Panc1 (cell line): ENCODE data around the gene UACA. TPM values are rescaled to one million over a fixed set of nuclear protein-coding genes. Genes with fewer than 3 reads are reported as not detected.

Source experiments
- ATAC-seq: fragments of 200-7000 bp; cut with Tn5 transposase; 2 replicates; pipeline ENCODE4 v1.9.1; 2020; ENCODE audit warnings: mild to moderate bottlenecking, moderate library complexity
- BruUV-seq: library from RNA; stranded (reverse); fragments of 400-500 nt; replicated peaks from 2 replicates; lab custom pipeline; 2021; lab: Mats Ljungman, UMichigan
- CTCF ChIA-PET: fragments of 300-600 bp; sonication (Branson Sonifier 250); formaldehyde crosslinking; loops from one replicate; lab custom pipeline; 2022; ENCODE audit warnings: antibody characterized with exemption; lab: Charles Lee
- POLR2A ChIA-PET: fragments of 300-600 bp; sonication (Branson Sonifier 250); formaldehyde crosslinking; loops from one replicate; lab custom pipeline; 2022; ENCODE audit warnings: antibody characterized with exemption; lab: Charles Lee
- DNase-seq: peaks from one replicate; pipeline ENCODE4 v3.0.0-alpha.2; 2010; ENCODE audit warnings: low read depth, low spot score
- H3K27ac ChIP-seq: 2 replicates; pipeline ENCODE4 v1.5.1; 2011; ENCODE audit warnings: mild to moderate bottlenecking, low read length, inconsistent platforms
- H3K27me3 ChIP-seq: fragments of 200-500 bp; sonication (Bioruptor generic); 2 replicates; pipeline ENCODE4 v1.6.0; 2014; ENCODE audit warnings: low read length, inconsistent platforms; ENCODE audit not compliant: control insufficient read depth, insufficient read depth
- H3K36me3 ChIP-seq: fragments of 200-500 bp; sonication (Bioruptor generic); 2 replicates; pipeline ENCODE4 v1.5.1; 2014; ENCODE audit warnings: inconsistent platforms, mild to moderate bottlenecking, low read length, moderate library complexity; ENCODE audit not compliant: control insufficient read depth, insufficient read depth
- H3K4me1 ChIP-seq: 2 replicates; pipeline ENCODE4 v1.5.1; 2011; ENCODE audit warnings: inconsistent platforms, mild to moderate bottlenecking, low read length, moderate library complexity; ENCODE audit not compliant: control insufficient read depth, insufficient read depth
- H3K4me3 ChIP-seq, 2 experiments: 2 replicates each; pipeline ENCODE4 v1.5.1; 2011 to 2012; ENCODE audit warnings: low read depth in 2 of 2, low read length in 2 of 2, mild to moderate bottlenecking in 2 of 2, inconsistent platforms in 1 of 2, moderate library complexity in 1 of 2
- H3K9me3 ChIP-seq: fragments of 200-500 bp; sonication (Bioruptor generic); 2 replicates; pipeline ENCODE4 v1.5.1; 2014; ENCODE audit warnings: low read depth, mild to moderate bottlenecking, inconsistent platforms, low read length, moderate library complexity; ENCODE audit not compliant: control insufficient read depth, insufficient read depth
- POLR2AphosphoS5 ChIP-seq: IDR thresholded peaks from 2 replicates; pipeline ENCODE4 v1.6.1; 2012; ENCODE audit warnings: mild to moderate bottlenecking, low read depth, low read length, moderate library complexity
- REST ChIP-seq, 2 experiments: IDR thresholded peaks; 2 replicates each; pipeline ENCODE4 v1.6.1; 2011 to 2012; ENCODE audit warnings: low read depth in 2 of 2, control low read depth in 1 of 2, low read length in 1 of 2, mild to moderate bottlenecking in 1 of 2, moderate library complexity in 1 of 2; ENCODE audit not compliant: insufficient read depth in 1 of 2
- SIN3A ChIP-seq: IDR thresholded peaks from 2 replicates; pipeline ENCODE4 v1.6.1; 2012; ENCODE audit warnings: low read depth, mild to moderate bottlenecking, low read length, moderate library complexity, borderline replicate concordance; ENCODE audit not compliant: insufficient read depth
- TCF7L2 ChIP-seq: IDR thresholded peaks from 2 replicates; pipeline ENCODE4 v1.6.1; 2011; ENCODE audit warnings: mild to moderate bottlenecking, low read depth, low read length, inconsistent platforms
- in situ Hi-C: cut with HindIII; loops from 2 replicates; pipeline ENCODE4 v1.10.0; 2016; ENCODE audit warnings: low sequenced_read_pairs, low pct_unique_long_range_greater_than_20kb
- intact Hi-C: fragments of 100-400 bp; cut with micrococcal nuclease; formaldehyde crosslinking; loops from one replicate; pipeline ENCODE4 v1.10.0; 2022; ENCODE audit not compliant: unreplicated experiment
- total RNA-seq: library from RNA; stranded (reverse); gene quantifications from one replicate; pipeline ENCODE4 v1.2.1, GENCODE V29; 2021; ENCODE audit not compliant: unreplicated experiment
- TF ChIP-seq, protein P1 (sequence below): fragments of 450-650 bp; IDR thresholded peaks from 2 replicates; pipeline ENCODE4 v1.5.1; 2017; ENCODE audit warnings: mild to moderate bottlenecking

Gene UACA
- total RNA-seq, 1 experiment from 2014 or later, result 303 TPM

DNA sequence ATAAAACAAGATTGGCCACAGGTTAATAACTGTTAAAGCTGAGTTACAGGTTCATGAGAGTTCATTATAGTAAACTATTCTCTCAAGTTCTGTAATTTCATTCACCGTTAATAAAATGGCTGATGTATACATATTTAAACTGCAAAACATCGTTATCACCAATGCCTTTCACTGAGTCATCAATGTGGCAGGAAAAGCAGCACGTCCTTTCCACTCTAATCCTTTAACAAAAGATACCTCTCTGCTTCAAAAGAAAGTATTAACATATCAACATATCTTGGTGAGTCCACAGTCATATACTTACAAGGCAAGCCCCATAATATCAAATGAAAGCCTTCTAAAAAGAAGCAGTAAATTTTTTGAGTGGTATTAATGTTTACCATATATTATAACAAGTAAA lies 54.5 kb downstream of the UACA start:
- CTCF ChIA-PET, result no interaction called here

DNA sequence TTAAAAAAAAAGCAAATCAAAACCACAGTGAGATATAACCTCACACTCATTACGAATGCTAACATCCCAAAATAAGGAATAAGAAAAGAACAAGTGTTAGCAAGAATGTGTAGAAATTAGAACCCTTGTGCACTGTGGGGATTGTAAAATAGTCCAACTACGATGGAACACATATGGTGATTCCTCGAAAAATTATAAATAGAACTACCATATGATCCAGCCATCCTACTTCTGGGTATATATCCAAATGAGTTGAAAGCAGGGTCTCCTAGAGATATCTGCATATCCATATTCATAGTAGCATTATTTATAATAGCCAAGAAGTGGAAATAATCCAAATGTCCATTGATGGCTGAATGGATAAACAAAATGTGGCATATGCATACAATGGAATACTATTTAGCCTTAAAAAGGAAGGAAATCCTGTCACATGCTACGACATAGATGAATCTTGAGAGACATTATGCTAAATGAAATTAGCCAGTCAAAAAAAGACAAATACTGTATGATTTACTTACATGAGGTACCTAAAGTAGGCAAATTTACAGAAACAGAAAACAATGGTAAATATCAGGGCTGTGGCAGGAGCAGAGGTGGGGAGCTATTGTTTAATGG lies 55.6 kb downstream of the UACA start:
- H3K4me1 ChIP-seq, result peaks cover 78% of the 10 kb centered on the region
- TF ChIP-seq, protein P1, sequence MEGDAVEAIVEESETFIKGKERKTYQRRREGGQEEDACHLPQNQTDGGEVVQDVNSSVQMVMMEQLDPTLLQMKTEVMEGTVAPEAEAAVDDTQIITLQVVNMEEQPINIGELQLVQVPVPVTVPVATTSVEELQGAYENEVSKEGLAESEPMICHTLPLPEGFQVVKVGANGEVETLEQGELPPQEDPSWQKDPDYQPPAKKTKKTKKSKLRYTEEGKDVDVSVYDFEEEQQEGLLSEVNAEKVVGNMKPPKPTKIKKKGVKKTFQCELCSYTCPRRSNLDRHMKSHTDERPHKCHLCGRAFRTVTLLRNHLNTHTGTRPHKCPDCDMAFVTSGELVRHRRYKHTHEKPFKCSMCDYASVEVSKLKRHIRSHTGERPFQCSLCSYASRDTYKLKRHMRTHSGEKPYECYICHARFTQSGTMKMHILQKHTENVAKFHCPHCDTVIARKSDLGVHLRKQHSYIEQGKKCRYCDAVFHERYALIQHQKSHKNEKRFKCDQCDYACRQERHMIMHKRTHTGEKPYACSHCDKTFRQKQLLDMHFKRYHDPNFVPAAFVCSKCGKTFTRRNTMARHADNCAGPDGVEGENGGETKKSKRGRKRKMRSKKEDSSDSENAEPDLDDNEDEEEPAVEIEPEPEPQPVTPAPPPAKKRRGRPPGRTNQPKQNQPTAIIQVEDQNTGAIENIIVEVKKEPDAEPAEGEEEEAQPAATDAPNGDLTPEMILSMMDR, result no peak
- TF ChIP-seq POLR2AphosphoS5 (no peak), REST (IDR thresholded peaks at IDR 0.05; ENCODE audit: insufficient read depth in 1 of 2, low read depth in 2 of 2, low read length in 1 of 2) (no peak), SIN3A (no peak), TCF7L2 (no peak)
- intact Hi-C loops, result no loop called here
- H3K27me3 ChIP-seq, result no peaks in the 10 kb centered on the region
- BruUV-seq, result no TSS peak
- H3K27ac ChIP-seq, result no peak overlapping the region
- CTCF ChIA-PET, result interaction anchor here (0.6 kb wide), 1 partner anchor 58 kb away, joined by 3 read pairs; no protein-coding TSS in a partner anchor
- ATAC-seq (no peak), DNase-seq (no peak)
- no peak overlapping the region for H3K4me3 ChIP-seq
- in situ Hi-C loops, result no loop called here
- H3K9me3 ChIP-seq, result no peaks in the 10 kb centered on the region
- H3K36me3 ChIP-seq, result no peaks in the 10 kb centered on the region; the same call in 1 of the 2 replicates
- POLR2A ChIA-PET, result no interaction called here

More for the DNA sequence above, 54.5 kb downstream of the UACA start:
- Histone ChIP-seq H3K36me3 (no peaks in the 10 kb centered on the region; the same call in 1 of the 2 replicates), H3K27ac (peak overlapping the region; percentile 58), H3K27me3 (no peaks in the 10 kb centered on the region), H3K9me3 (no peaks in the 10 kb centered on the region), H3K4me3 (no peak overlapping the region), H3K4me1 (peaks cover 77% of the 10 kb centered on the region)
- TF ChIP-seq REST (IDR thresholded peaks at IDR 0.05; ENCODE audit: insufficient read depth in 1 of 2, low read depth in 2 of 2, low read length in 1 of 2) (no peak), SIN3A (no peak), POLR2AphosphoS5 (no peak), TCF7L2 (no peak)
- TF ChIP-seq, protein P1, result no peak
- ATAC-seq (no peak), DNase-seq (no peak)
- intact Hi-C loops (no loop called here), in situ Hi-C loops (no loop called here)
- no TSS peak for BruUV-seq
- POLR2A ChIA-PET, result no interaction called here
